Keratinocyte (primary cell): ENCODE measurements around the gene ASCL4.

Source experiments
- CTCF ChIP-seq, 3 experiments: IDR thresholded peaks in 1 of 3; conservative IDR thresholded peaks in 1 of 3; optimal IDR thresholded peaks in 1 of 3; 2 replicates in 2 of 3; 3 replicates in 1 of 3; pipeline versions ENCODE3 to v1.5.1; 2011; ENCODE audit warnings: low read length in 3 of 3, mild to moderate bottlenecking in 3 of 3, moderate library complexity in 2 of 3, control low read depth in 1 of 3, inconsistent platforms in 1 of 3; ENCODE audit not compliant: insufficient read depth in 2 of 3; ENCODE audit errors: extremely low read depth in 1 of 3
- EZH2 ChIP-seq: IDR thresholded peaks from one replicate; pipeline ENCODE4 v1.6.1; 2012; ENCODE audit warnings: inconsistent platforms, mild to moderate bottlenecking, low read length, moderate library complexity

DNA sequence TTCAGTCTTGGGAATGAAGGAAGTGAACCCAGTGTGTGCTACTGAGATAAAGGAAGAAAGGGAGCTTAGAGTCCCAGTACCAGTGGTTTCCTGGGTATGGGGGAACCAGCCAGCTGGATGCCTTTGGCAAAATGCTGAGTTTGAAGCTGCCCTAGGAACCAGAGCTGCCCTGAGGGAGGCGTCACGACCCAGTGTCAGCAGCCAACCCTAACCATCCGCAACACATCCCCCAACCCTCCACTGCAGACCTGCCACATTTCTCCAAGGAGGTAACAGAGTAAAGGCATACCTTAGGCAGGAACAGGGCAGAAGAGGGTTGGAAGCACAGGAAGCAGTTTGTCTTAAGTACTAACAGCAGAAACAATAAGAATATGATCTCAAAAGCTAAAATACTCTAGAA, 42.1 kb upstream of the ASCL4 start:
- TF ChIP-seq EZH2 (no peak), CTCF (optimal IDR thresholded peaks at IDR 0.05 in 1 of 3, IDR thresholded peaks at IDR 0.05 in 1 of 3, conservative IDR thresholded peaks at IDR 0.05 in 1 of 3; ENCODE audit: extremely low read depth in 1 of 3, insufficient read depth in 2 of 3, low read length in 3 of 3) (no peak)
